H1 (cell line): ENCODE data around the gene TMEM245. TPM values are rescaled to one million over a fixed set of nuclear protein-coding genes. Genes with fewer than 3 reads are reported as not detected.

Source experiments
- CBX5 ChIP-seq: fragments of 300-800, 300-1000 bp; sonication (generic); IDR thresholded peaks from 2 replicates; pipeline ENCODE4 v1.7.1; 2016; ENCODE audit warnings: antibody characterized with exemption, low read length, low read depth
- CEBPB ChIP-seq: IDR thresholded peaks from 2 replicates; pipeline ENCODE4 v1.6.1; 2012; ENCODE audit warnings: low read depth, low read length
- CHD2 ChIP-seq: IDR thresholded peaks from 2 replicates; pipeline ENCODE4 v1.6.1; 2012; ENCODE audit warnings: low read length, improper control_type of control experiment
- EZH2 ChIP-seq: fragments of 200-600 bp; sonication (generic); IDR thresholded peaks from 2 replicates; pipeline ENCODE4 v1.7.1; 2012; ENCODE audit warnings: low read depth, mild to moderate bottlenecking, moderate library complexity, low read length, inconsistent platforms; ENCODE audit not compliant: severe bottlenecking
- HDAC2 ChIP-seq, 2 experiments: fragments of 300-600 bp in 1 of 2; sonication (generic) in 1 of 2; IDR thresholded peaks; 2 replicates each; pipeline ENCODE4 v1.6.1; 2011 to 2012; ENCODE audit warnings: low read depth in 2 of 2, low read length in 2 of 2, mild to moderate bottlenecking in 2 of 2, moderate library complexity in 2 of 2, borderline replicate concordance in 1 of 2, inconsistent platforms in 1 of 2
- RFX5 ChIP-seq: IDR thresholded peaks from 2 replicates; pipeline ENCODE4 v1.6.1; 2011; ENCODE audit warnings: low read depth, low read length, improper control_type of control experiment, borderline replicate concordance
- SP4 ChIP-seq: IDR thresholded peaks from 2 replicates; pipeline ENCODE4 v1.6.1; 2012; ENCODE audit warnings: low read length, inconsistent platforms
- TCF12 ChIP-seq: IDR thresholded peaks from 2 replicates; pipeline ENCODE4 v1.6.1; 2011; ENCODE audit warnings: low read depth, mild to moderate bottlenecking, low read length
- polyA plus RNA-seq, 7 experiments: library from polyadenylated mRNA; depleted of rRNA in 3 of 7; stranded (reverse) in 5 of 7; unstranded in 2 of 7; fragments of >200 nt in 5 of 7; fragments of 200-250 nt in 2 of 7; gene quantifications; 1 replicate in 5 of 7; 2 replicates in 1 of 7; 4 replicates in 1 of 7; pipeline versions ENCODE4 v1.2.1 to v1.2.3, GENCODE V29; 2011 to 2013; ENCODE audit warnings: missing spikeins in 2 of 7, mixed read lengths in 2 of 7
- total RNA-seq: library from RNA; stranded (reverse); fragmentation: NEBNext Ultra II Directional; extraction: Animal tissue kit (Norgen Biotek cat#: 25700); gene quantifications from 2 replicates; pipeline ENCODE4 v1.2.1, GENCODE V29; 2021

The TMEM245 gene
- total and polyA plus RNA-seq, 2 of the 8 experiments (the other 6 are each of a cell fraction or from before 2014, with no cell fraction given): 44.3 to 45.8 TPM

GRCh38 chr9:108973895-108974294 lies 145.9 kb downstream of the TMEM245 start (continued):
- TF ChIP-seq HDAC2 (IDR thresholded peaks at IDR 0.05; ENCODE audit: borderline replicate concordance in 1 of 2, low read depth in 2 of 2, low read length in 2 of 2) (no peak), CEBPB (no peak), EZH2 (no peak), CHD2 (no peak), CBX5 (no peak), TCF12 (no peak), SP4 (no peak), RFX5 (no peak)
- TF ChIP-seq, all 59 proteins: peak for 0
